ENCODE measurements around the gene ENOX1.

Gene ENOX1

DNA sequence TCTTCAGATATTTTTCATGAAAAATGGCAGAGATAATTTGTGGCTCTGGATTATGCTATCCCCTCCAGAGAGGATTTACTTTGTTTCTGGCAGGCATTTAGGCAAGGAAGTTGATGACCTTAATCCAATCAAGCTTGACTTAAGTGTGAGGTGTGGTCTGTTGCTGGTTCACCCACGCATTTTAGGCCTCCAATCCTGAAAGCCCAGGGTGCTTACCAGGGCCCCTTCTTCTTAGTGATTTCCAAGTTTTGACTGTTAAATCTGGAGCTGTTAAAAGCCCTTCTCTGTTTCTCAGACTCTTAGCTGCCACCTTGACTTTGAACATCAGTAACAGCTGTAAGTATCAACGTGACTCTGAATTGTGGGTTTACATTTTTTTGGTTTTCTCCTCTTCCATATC, 601.5 kb downstream of the ENOX1 start:
- TF ChIP-seq ZNF8 (CRISPR knock-in tag; IDR thresholded peaks at IDR 0.05) (no peak), RARB (CRISPR knock-in tag; IDR thresholded peaks at IDR 0.05) (no peak), TOX (CRISPR knock-in tag; IDR thresholded peaks at IDR 0.05; ENCODE audit: borderline replicate concordance) (no peak), CREB5 (CRISPR knock-in tag; IDR thresholded peaks at IDR 0.05; ENCODE audit: low read depth) (no peak), SNAI2 (CRISPR knock-in tag; IDR thresholded peaks at IDR 0.05) (no peak), ISL1 (CRISPR knock-in tag; IDR thresholded peaks at IDR 0.05) (no peak), ZC3H10 (CRISPR knock-in tag; IDR thresholded peaks at IDR 0.05) (no peak), ZNF565 (CRISPR knock-in tag; conservative IDR thresholded peaks at IDR 0.05; ENCODE audit: low read depth) (no peak), POU6F1 (CRISPR knock-in tag; IDR thresholded peaks at IDR 0.05; ENCODE audit: borderline replicate concordance, low read depth) (no peak)
- TF ChIP-seq, protein P1, sequence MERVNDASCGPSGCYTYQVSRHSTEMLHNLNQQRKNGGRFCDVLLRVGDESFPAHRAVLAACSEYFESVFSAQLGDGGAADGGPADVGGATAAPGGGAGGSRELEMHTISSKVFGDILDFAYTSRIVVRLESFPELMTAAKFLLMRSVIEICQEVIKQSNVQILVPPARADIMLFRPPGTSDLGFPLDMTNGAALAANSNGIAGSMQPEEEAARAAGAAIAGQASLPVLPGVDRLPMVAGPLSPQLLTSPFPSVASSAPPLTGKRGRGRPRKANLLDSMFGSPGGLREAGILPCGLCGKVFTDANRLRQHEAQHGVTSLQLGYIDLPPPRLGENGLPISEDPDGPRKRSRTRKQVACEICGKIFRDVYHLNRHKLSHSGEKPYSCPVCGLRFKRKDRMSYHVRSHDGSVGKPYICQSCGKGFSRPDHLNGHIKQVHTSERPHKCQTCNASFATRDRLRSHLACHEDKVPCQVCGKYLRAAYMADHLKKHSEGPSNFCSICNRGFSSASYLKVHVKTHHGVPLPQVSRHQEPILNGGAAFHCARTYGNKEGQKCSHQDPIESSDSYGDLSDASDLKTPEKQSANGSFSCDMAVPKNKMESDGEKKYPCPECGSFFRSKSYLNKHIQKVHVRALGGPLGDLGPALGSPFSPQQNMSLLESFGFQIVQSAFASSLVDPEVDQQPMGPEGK (CRISPR knock-in tag; IDR thresholded peaks at IDR 0.05; ENCODE audit: borderline replicate concordance): no peak
- no peak for ATAC-seq

DNA sequence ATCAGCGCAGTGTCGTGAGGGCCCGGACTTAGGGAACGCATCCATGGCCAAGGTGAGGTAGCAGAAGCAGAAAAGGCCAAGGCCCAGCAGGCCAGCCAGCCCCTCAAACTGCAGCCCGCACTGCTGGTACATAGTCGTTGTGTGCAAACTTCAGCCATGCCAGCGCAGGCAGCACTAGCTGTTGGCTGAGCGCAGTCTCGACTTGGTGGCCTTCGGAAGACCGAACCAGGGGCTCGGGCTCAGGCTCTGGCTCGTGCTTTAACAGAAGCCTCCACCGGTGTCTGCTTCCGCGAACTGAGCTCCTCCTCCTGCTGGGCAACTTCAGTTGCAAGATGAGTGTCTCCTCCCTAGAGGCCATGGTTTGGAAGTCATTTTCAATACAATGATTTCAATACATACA, 605.9 kb downstream of the ENOX1 start:
- TF ChIP-seq PPARA (CRISPR knock-in tag; IDR thresholded peaks at IDR 0.05; ENCODE audit: borderline replicate concordance): no peak
- TF ChIP-seq CSDC2 (CRISPR knock-in tag; IDR thresholded peaks at IDR 0.05): no peak
- TF ChIP-seq RARB (CRISPR knock-in tag; IDR thresholded peaks at IDR 0.05): no peak
- TF ChIP-seq ZC3H10 (CRISPR knock-in tag; IDR thresholded peaks at IDR 0.05): no peak
- no peak for TF ChIP-seq POU6F1 (CRISPR knock-in tag; IDR thresholded peaks at IDR 0.05; ENCODE audit: borderline replicate concordance, low read depth)
- no peak for TF ChIP-seq ZFP30 (CRISPR knock-in tag; IDR thresholded peaks at IDR 0.05)
- TF ChIP-seq, protein P2, sequence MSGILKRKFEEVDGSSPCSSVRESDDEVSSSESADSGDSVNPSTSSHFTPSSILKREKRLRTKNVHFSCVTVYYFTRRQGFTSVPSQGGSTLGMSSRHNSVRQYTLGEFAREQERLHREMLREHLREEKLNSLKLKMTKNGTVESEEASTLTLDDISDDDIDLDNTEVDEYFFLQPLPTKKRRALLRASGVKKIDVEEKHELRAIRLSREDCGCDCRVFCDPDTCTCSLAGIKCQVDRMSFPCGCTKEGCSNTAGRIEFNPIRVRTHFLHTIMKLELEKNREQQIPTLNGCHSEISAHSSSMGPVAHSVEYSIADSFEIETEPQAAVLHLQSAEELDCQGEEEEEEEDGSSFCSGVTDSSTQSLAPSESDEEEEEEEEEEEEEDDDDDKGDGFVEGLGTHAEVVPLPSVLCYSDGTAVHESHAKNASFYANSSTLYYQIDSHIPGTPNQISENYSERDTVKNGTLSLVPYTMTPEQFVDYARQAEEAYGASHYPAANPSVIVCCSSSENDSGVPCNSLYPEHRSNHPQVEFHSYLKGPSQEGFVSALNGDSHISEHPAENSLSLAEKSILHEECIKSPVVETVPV (CRISPR knock-in tag; IDR thresholded peaks at IDR 0.05): no peak
- TF ChIP-seq ARNTL (CRISPR knock-in tag; IDR thresholded peaks at IDR 0.05; ENCODE audit: borderline replicate concordance, low read depth): no peak
- no peak for TF ChIP-seq ISL1 (CRISPR knock-in tag; IDR thresholded peaks at IDR 0.05)
- no peak for ATAC-seq

DNA sequence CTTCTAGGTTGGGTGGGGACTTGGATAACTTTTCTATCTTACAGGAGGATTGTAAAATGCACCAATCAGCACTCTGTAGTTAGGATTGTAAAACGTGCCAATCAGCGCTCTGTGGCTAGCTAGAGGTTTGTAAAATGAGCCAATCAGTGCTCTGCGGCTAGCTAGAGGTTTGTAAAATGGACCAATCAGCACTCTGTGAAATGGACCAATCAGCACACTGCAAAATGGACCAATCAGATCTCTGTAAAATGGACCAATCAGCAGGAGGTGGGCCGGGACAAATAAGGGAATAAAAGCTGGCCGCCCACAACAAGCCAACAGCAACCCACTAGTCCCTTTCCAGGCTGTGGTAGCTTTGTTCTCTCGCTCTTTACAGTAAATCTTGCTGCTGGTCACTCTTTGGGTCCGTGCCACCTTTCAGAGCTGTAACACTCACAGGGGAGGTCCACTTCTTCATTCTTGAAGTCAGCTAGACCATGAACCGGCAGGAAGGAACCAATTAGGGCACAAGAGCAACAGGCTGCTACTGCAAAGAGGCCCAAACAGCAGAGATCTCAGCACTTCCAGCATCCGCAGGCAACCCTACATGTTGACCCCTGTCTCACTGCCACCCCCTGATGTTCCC, 606.6 kb downstream of the ENOX1 start:
- TF ChIP-seq SNAI2 (CRISPR knock-in tag; IDR thresholded peaks at IDR 0.05): no peak
- no peak for TF ChIP-seq CREB5 (CRISPR knock-in tag; IDR thresholded peaks at IDR 0.05; ENCODE audit: low read depth)
- no peak for TF ChIP-seq CSDC2 (CRISPR knock-in tag; IDR thresholded peaks at IDR 0.05)
- no peak for TF ChIP-seq ZFP30 (CRISPR knock-in tag; IDR thresholded peaks at IDR 0.05)
- TF ChIP-seq GLIS3 (CRISPR knock-in tag; IDR thresholded peaks at IDR 0.05): no peak
- TF ChIP-seq ISL1 (CRISPR knock-in tag; IDR thresholded peaks at IDR 0.05): no peak
- no peak for TF ChIP-seq RARB (CRISPR knock-in tag; IDR thresholded peaks at IDR 0.05)
- TF ChIP-seq, protein P3, sequence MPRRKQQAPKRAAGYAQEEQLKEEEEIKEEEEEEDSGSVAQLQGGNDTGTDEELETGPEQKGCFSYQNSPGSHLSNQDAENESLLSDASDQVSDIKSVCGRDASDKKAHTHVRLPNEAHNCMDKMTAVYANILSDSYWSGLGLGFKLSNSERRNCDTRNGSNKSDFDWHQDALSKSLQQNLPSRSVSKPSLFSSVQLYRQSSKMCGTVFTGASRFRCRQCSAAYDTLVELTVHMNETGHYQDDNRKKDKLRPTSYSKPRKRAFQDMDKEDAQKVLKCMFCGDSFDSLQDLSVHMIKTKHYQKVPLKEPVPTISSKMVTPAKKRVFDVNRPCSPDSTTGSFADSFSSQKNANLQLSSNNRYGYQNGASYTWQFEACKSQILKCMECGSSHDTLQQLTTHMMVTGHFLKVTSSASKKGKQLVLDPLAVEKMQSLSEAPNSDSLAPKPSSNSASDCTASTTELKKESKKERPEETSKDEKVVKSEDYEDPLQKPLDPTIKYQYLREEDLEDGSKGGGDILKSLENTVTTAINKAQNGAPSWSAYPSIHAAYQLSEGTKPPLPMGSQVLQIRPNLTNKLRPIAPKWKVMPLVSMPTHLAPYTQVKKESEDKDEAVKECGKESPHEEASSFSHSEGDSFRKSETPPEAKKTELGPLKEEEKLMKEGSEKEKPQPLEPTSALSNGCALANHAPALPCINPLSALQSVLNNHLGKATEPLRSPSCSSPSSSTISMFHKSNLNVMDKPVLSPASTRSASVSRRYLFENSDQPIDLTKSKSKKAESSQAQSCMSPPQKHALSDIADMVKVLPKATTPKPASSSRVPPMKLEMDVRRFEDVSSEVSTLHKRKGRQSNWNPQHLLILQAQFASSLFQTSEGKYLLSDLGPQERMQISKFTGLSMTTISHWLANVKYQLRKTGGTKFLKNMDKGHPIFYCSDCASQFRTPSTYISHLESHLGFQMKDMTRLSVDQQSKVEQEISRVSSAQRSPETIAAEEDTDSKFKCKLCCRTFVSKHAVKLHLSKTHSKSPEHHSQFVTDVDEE (CRISPR knock-in tag; IDR thresholded peaks at IDR 0.05): no peak
- TF ChIP-seq, protein P2 (CRISPR knock-in tag; IDR thresholded peaks at IDR 0.05): no peak
- no peak for TF ChIP-seq TOX (CRISPR knock-in tag; IDR thresholded peaks at IDR 0.05; ENCODE audit: borderline replicate concordance)
- TF ChIP-seq OSR1 (CRISPR knock-in tag; IDR thresholded peaks at IDR 0.05): no peak
- TF ChIP-seq, protein P1 (CRISPR knock-in tag; IDR thresholded peaks at IDR 0.05; ENCODE audit: borderline replicate concordance): no peak
- no peak for ATAC-seq
